ENCODE results near the gene KRT72.
"Not testable (repeated sequence)": the region's sequence is repeated elsewhere in the genome, so short reads cannot be mapped to it uniquely, and the experiment has no call there.

The KRT72 gene

GRCh38 chr12:52612431-52613383 lies 11.4 kb upstream of the KRT72 start:
- in situ Hi-C loops (cut with HindIII; ENCODE audit: low pct_ligation_motif_present, low pct_unique_long_range_greater_than_20kb, low sequenced_read_pairs): no loop called here

GRCh38 chr12:52611080-52611468 lies 9.8 kb upstream of the KRT72 start:
- no peak for DNase-seq
- in situ Hi-C loops (cut with HindIII; ENCODE audit: low pct_ligation_motif_present, low pct_unique_long_range_greater_than_20kb, low sequenced_read_pairs): no loop called here

More at GRCh38 chr12:52612431-52613383, 11.4 kb upstream of the KRT72 start:
- DNase-seq: no peak

- in situ Hi-C loops (cut with HindIII; ENCODE audit: low pct_ligation_motif_present, low pct_unique_long_range_greater_than_20kb, low sequenced_read_pairs): no loop called here
- DNase-seq: no peak
Observed at GRCh38 chr12:52608826-52609630, 7.8 kb upstream of the KRT72 start.

DNA sequence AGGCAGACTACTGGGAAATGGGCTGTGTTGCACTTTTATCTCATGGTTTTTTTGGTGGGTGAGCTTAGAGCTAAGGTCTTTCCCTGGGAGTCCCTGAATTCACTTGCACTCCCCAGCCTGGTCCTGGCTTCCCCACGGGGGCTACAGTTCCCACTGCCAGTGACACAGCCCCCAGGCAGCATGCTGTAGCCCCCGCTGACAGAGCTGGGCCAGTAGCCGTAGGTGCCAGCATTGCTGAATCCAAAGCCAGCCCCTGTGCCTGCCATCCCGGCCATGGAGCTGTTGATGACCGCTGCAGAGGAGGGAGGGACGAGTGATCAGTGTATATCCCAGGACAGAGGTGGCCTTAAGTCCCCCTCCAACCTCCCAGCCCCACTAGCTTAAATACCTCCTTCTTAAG lies 6.9 kb upstream of the KRT72 start:
- in situ Hi-C loops (cut with HindIII; ENCODE audit: low pct_ligation_motif_present, low pct_unique_long_range_greater_than_20kb, low sequenced_read_pairs): no loop called here
- no peak for DNase-seq

GRCh38 chr12:52607314-52607713 lies 6.1 kb upstream of the KRT72 start:
- in situ Hi-C loops (cut with HindIII; ENCODE audit: low pct_ligation_motif_present, low pct_unique_long_range_greater_than_20kb, low sequenced_read_pairs): no loop called here
- no peak for DNase-seq

DNA sequence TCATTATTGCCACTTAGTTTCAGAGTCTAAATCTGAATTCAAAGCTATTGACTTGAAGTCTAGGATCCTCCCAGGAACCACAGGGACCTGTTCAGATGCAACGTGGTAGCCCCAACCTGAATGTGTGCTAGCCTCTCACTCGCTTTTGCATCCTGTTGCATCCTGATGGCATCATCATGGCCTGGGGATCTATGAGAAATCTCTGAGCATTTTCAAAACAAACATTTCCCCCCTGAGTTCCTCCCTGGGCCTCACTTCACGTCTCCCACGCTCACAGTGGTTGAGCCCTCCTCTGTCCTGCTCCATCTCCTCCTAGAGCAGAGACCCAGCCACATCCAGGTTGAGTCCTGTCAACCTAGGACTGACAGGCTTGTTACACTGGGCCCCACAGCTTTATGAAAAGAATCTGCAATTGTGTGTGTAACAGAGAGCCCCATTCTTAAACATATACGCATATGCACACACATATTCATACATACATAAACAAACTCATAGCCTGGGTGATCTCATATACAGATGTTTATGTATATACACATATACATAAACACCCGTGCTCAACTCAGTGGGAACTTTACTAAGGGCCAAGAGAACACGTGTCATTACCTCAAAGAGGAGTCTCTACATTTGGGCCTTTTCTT lies 5.4 kb upstream of the KRT72 start:
- DNase-seq: no peak
- in situ Hi-C loops (cut with HindIII; ENCODE audit: low pct_ligation_motif_present, low pct_unique_long_range_greater_than_20kb, low sequenced_read_pairs): no loop called here

DNA sequence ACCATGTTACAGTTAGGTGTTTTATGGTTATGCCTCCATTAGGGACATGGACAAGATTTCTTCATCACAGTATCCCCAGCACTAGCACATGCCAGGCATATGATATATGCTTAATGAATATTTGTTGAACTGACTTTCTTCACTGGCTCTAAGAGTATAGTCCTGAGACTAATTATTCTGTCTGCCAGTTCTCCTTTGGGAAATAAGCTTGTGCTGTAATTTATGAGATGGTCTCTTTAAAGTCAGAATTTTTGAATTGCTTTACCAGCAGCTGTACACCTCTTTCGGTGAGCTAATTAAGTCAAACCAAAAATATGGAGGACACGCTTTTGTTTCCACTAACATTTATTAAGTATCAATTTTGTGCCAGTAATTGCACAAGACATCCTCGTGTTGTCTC lies 4.8 kb upstream of the KRT72 start:
- in situ Hi-C loops (cut with HindIII; ENCODE audit: low pct_ligation_motif_present, low pct_unique_long_range_greater_than_20kb, low sequenced_read_pairs): no loop called here

DNA sequence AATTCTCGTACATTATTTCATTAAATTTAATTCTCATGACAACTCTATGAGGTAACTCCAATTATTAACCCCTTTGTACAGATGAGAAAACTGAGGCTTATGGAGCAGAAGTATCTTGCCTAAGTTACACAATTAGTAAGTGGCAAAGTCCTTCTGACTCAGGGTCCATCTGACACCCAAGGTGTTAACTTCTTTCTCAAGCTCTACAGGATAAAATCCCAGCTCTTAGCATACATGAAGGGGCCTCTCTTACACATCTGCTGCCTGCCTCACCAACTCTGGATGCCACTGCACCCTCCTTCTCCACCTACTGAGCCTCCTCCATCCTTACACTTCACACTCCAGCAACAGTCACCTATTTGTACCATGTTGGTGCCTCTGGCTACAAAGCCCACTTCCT lies 4.3 kb upstream of the KRT72 start:
- no peak for DNase-seq
- in situ Hi-C loops (cut with HindIII; ENCODE audit: low pct_ligation_motif_present, low pct_unique_long_range_greater_than_20kb, low sequenced_read_pairs): no loop called here

More for the DNA sequence above, 4.8 kb upstream of the KRT72 start:
- DNase-seq: no peak

DNA sequence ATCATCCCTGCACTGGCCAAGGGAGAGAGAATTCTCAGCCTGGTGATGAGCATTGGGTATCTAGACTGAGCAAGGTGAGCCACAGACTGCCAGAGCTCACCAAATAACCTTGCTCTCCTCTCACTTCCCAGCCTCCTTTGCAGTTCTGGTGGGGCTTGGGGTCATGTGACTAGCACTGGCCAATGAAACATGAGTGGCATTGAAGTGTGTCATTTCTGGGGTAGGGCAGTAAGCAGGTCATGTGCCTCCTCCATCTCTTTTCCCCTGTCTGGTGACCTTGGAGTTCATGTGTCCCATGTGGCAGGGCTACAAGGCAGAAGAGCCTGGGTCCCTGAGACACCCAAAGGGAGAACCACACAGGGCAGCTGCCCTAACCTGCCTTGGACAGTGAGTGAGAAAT lies 3.6 kb upstream of the KRT72 start:
- DNase-seq: no peak
- in situ Hi-C loops (cut with HindIII; ENCODE audit: low pct_ligation_motif_present, low pct_unique_long_range_greater_than_20kb, low sequenced_read_pairs): no loop called here

GRCh38 chr12:52603314-52603713 lies 2.1 kb upstream of the KRT72 start:
- in situ Hi-C loops (cut with HindIII; ENCODE audit: low pct_ligation_motif_present, low pct_unique_long_range_greater_than_20kb, low sequenced_read_pairs): no loop called here
- no peak for DNase-seq

DNA sequence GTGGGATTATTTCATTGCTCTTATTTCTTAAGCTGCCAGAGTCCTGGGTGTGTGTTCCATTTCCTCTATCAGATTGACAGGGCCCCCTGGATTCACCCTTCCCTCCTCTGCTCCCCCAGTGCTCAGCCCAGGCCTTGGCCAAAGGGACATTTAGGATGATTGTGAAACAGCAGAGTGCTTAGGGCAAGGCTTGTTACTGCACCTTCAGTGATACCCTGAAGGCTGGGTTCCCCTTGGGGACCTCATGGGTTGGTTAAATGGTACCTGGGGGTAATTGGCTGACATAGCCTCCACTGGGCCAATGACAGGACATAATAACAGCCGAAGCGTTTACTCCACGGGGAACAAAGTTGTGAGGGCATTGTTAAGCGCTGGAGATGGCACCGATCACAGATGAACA lies 1.3 kb upstream of the KRT72 start:
- DNase-seq: no peak
- in situ Hi-C loops (cut with HindIII; ENCODE audit: low pct_ligation_motif_present, low pct_unique_long_range_greater_than_20kb, low sequenced_read_pairs): no loop called here

GRCh38 chr12:52601671-52602070 lies 408 bp upstream of the KRT72 start:
- no peak for DNase-seq
- in situ Hi-C loops (cut with HindIII; ENCODE audit: low pct_ligation_motif_present, low pct_unique_long_range_greater_than_20kb, low sequenced_read_pairs): no loop called here

- DNase-seq: no peak
- in situ Hi-C loops (cut with HindIII; ENCODE audit: low pct_ligation_motif_present, low pct_unique_long_range_greater_than_20kb, low sequenced_read_pairs): no loop called here
Observed at GRCh38 chr12:52600475-52600874, 788 bp downstream of the KRT72 start.

GRCh38 chr12:52600071-52600470 lies 1.2 kb downstream of the KRT72 start:
- DNase-seq: no peak
- in situ Hi-C loops (cut with HindIII; ENCODE audit: low pct_ligation_motif_present, low pct_unique_long_range_greater_than_20kb, low sequenced_read_pairs): no loop called here

DNA sequence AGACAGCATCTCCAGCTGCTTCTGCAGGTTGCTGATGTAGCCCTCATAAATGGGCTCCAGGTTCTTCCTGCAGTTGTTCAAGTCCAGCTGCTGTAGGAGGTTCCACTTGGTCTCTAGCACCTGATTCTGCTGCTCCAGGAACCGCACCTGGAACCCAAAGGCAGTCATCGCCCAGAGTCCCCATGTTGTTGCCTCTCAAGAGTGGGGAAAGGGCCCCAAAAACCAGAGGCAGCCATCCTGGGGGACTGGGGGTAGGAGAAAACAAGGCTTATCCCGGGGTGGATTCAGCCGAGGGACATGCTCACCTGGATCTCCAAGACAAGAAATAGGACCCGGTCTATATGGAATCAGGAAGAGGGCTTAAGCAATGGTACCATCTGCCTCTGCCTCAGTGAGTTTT lies 2.3 kb downstream of the KRT72 start:
- in situ Hi-C loops (cut with HindIII; ENCODE audit: low pct_ligation_motif_present, low pct_unique_long_range_greater_than_20kb, low sequenced_read_pairs): loop anchor here (25.0 kb wide), 1 partner anchor 263 kb away; no protein-coding TSS in a partner anchor
- DNase-seq: no peak

GRCh38 chr12:52594237-52594636 lies 7.0 kb downstream of the KRT72 start:
- in situ Hi-C loops (cut with HindIII; ENCODE audit: low pct_ligation_motif_present, low pct_unique_long_range_greater_than_20kb, low sequenced_read_pairs): loop anchor here (25.0 kb wide), 1 partner anchor 268 kb away; no protein-coding TSS in a partner anchor
- not testable (repeated sequence) for DNase-seq

GRCh38 chr12:52591521-52591920 lies 9.7 kb downstream of the KRT72 start:
- in situ Hi-C loops (cut with HindIII; ENCODE audit: low pct_ligation_motif_present, low pct_unique_long_range_greater_than_20kb, low sequenced_read_pairs): loop anchor here (25.0 kb wide), 1 partner anchor 271 kb away; no protein-coding TSS in a partner anchor
- no peak for DNase-seq

DNA sequence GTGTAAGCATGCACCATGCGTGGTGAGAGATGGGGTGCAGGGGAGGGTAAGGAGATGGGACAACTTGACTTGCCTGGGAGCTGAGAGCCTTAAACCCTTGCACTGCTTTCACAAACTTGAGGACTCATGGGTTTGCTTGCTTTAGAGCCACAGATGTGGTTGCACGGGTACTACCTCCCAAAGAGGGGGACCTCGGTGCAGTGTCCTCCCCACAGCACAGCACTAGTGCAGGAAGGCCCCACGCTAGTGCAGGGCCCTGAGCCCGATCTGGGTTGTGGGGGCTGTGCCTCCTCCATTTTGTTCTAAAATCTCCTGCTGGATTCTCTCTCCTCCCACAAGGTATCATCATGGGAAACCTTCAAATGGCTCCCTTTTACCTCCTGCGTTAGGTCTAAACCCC lies 11.2 kb downstream of the KRT72 start:
- DNase-seq: no peak
- in situ Hi-C loops (cut with HindIII; ENCODE audit: low pct_ligation_motif_present, low pct_unique_long_range_greater_than_20kb, low sequenced_read_pairs): loop anchor here (25.0 kb wide), 1 partner anchor 272 kb away; no protein-coding TSS in a partner anchor

DNA sequence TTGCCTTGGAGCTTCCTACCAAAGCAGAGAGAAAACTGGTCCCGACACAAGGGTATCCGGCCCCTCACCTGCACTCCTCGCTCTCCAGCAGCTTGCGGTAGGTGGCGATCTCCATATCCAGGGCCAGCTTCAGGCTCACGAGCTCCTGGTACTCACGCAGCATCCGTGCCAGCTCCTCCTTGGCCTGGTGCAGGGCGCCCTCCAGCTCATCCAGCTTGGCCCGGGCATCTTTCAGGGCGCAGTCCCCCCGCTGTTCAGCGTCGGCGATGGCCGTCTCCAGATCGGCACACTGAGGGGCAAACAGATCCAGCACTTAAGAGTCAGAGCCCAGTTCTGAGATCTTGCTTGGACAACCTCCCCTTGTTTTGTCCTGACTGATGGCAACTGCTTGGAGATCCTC lies 13.7 kb downstream of the KRT72 start:
- no peak for DNase-seq

More for the DNA sequence above, 13.7 kb downstream of the KRT72 start:
- in situ Hi-C loops (cut with HindIII; ENCODE audit: low pct_ligation_motif_present, low pct_unique_long_range_greater_than_20kb, low sequenced_read_pairs): loop anchor here (25.0 kb wide), 1 partner anchor 275 kb away; no protein-coding TSS in a partner anchor
